ENCODE data around the gene LDLRAD3. TPM values are rescaled to one million over a fixed set of nuclear protein-coding genes. Genes with fewer than 3 reads are reported as not detected.

The LDLRAD3 gene
- total RNA-seq, 1 donor = 3.1 TPM

- Histone ChIP-seq H3K27me3 (ENCODE audit: insufficient read depth, low read length) (peaks cover 4% of the 10 kb centered on the region), H3K9me3 (ENCODE audit: low read depth, low read length) (peaks cover 14% of the 10 kb centered on the region), H3K4me1 (ENCODE audit: insufficient read depth, low read length) (no peaks in the 10 kb centered on the region), H3K4me3 (ENCODE audit: low read length) (no peak overlapping the region)
These were observed 276.1 kb downstream of the LDLRAD3 start for GRCh38 chr11:36219996-36220395.

- Histone ChIP-seq H3K27me3 (ENCODE audit: insufficient read depth, low read length) (peaks cover 4% of the 10 kb centered on the region), H3K4me1 (ENCODE audit: insufficient read depth, low read length) (no peaks in the 10 kb centered on the region), H3K4me3 (ENCODE audit: low read length) (no peak overlapping the region), H3K9me3 (ENCODE audit: low read depth, low read length) (peaks cover 14% of the 10 kb centered on the region)
These were observed 279.2 kb downstream of the LDLRAD3 start for GRCh38 chr11:36222831-36223635.

DNA sequence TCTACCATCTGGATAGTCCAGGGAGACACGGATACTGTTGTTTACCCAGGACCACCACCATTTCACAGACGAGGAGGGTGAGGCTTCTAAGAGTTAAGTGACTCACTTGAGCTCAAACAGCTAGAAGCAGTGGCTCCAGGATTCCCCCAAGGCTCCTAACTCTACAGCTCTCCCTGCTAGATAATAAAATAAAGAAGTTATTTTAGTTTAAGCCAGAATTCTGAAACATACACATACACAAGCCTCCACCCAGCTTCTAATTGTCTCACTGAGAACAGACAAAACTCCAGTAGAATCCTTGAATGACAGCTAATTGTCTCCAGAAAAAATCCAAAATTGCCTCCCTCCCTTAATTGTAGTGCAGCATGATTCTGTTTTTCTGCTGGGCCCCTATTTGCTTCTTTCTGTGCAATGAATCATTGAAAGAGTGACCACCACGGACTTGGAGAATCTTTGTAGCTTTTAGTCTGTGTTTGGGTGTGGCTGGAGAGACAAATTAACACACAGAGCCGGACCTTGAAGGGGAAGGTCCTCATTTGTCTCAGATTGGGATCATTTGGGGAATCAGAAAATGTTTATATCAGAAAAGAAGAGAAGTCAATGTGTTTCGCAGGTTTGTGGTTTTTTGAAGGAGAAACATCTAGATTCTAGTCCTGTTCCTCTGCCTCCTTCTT, 280.5 kb downstream of the LDLRAD3 start:
- Histone ChIP-seq H3K9me3 (ENCODE audit: low read depth, low read length) (peaks cover 13% of the 10 kb centered on the region), H3K4me1 (ENCODE audit: insufficient read depth, low read length) (no peaks in the 10 kb centered on the region), H3K4me3 (ENCODE audit: low read length) (no peak overlapping the region), H3K27me3 (ENCODE audit: insufficient read depth, low read length) (no peaks in the 10 kb centered on the region)

DNA sequence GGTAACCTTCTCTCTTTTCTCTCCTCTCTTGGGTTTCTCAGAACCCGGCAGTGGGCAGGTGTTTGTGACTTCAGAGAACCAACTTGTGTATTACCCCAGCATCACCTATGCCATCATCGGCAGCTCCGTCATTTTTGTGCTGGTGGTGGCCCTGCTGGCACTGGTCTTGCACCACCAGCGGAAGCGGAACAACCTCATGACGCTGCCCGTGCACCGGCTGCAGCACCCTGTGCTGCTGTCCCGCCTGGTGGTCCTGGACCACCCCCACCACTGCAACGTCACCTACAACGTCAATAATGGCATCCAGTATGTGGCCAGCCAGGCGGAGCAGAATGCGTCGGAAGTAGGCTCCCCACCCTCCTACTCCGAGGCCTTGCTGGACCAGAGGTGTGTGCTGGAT, 283.2 kb downstream of the LDLRAD3 start:
- no peaks in the 10 kb centered on the region for H3K4me1 ChIP-seq (ENCODE audit: insufficient read depth, low read length)
- no peaks in the 10 kb centered on the region for H3K27me3 ChIP-seq (ENCODE audit: insufficient read depth, low read length)
- no peaks in the 10 kb centered on the region for H3K9me3 ChIP-seq (ENCODE audit: low read depth, low read length)
- H3K4me3 ChIP-seq (ENCODE audit: low read length) = no peak overlapping the region

GRCh38 chr11:36228689-36229088, 284.8 kb downstream of the LDLRAD3 start:
- Histone ChIP-seq H3K27me3 (ENCODE audit: insufficient read depth, low read length) (peaks cover 3% of the 10 kb centered on the region), H3K9me3 (ENCODE audit: low read depth, low read length) (no peaks in the 10 kb centered on the region), H3K4me1 (ENCODE audit: insufficient read depth, low read length) (no peaks in the 10 kb centered on the region), H3K4me3 (ENCODE audit: low read length) (no peak overlapping the region)

DNA sequence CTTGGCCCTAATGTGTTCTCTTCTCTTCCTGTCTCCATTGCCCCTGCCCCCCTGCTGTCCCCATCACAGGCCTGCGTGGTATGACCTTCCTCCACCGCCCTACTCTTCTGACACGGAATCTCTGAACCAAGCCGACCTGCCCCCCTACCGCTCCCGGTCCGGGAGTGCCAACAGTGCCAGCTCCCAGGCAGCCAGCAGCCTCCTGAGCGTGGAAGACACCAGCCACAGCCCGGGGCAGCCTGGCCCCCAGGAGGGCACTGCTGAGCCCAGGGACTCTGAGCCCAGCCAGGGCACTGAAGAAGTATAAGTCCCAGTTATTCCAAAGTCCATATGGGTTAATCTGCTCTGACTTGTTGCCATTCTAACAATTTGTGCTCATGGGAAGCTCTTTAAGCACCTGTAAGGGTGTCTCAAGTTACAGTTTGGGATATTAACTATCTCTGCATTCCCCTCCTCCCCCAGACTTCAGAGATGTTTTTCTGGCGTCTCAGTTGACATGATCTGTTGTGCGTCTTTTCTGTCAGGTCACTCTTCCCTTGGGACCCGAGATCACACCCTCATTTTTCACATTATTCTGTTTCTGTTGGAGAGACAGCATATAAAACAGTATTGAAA, 285.3 kb downstream of the LDLRAD3 start:
- peaks cover 3% of the 10 kb centered on the region for H3K27me3 ChIP-seq (ENCODE audit: insufficient read depth, low read length)
- no peaks in the 10 kb centered on the region for H3K4me1 ChIP-seq (ENCODE audit: insufficient read depth, low read length)
- H3K4me3 ChIP-seq (ENCODE audit: low read length) = no peak overlapping the region
- no peaks in the 10 kb centered on the region for H3K9me3 ChIP-seq (ENCODE audit: low read depth, low read length)

DNA sequence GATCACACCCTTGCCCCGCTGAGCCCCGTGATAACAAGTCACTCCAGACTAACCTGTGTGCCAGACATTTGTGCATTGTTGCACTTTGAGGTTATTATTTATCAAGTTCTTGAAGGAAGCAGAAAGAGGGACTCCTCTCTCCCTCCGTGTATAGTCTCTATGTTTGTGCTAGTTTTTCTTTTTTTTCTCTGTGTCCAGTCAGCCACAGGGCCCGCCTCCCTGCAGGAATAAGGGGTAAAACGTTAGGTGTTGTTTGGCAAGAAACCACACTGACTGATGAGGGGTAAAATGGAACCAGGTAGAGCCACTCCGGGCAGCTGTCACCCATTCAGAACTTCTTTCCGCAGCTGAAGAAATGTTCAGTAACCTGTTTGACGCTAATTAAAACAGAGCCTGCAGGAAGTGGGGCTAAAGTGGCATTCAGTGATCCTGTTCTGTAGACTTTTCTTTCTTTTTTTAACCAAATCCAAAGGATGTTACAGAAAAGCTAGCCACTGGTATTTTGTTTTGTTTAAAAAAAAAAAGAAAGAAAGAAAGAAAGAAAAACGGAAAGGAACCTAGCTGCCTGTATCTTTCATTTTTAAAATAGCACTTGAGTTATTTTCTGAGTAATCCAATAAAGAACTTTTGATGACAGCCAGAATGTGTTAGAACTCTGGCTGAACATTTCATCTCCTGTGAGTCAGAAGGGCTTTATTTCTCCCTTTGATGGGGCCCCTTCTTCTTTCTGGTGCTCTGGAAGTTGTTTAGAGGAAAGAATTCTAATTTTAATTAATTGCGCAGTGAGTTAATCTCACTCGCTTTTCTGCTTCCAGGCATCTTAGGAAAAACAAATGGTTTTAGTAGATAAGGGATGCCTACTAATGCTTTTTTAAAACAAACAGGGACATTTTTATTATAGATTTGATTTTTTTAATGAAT, 287.2 kb downstream of the LDLRAD3 start:
- no peaks in the 10 kb centered on the region for H3K9me3 ChIP-seq (ENCODE audit: low read depth, low read length)
- H3K4me3 ChIP-seq (ENCODE audit: low read length) = no peak overlapping the region
- H3K4me1 ChIP-seq (ENCODE audit: insufficient read depth, low read length) = no peaks in the 10 kb centered on the region
- peaks cover 3% of the 10 kb centered on the region for H3K27me3 ChIP-seq (ENCODE audit: insufficient read depth, low read length)

DNA sequence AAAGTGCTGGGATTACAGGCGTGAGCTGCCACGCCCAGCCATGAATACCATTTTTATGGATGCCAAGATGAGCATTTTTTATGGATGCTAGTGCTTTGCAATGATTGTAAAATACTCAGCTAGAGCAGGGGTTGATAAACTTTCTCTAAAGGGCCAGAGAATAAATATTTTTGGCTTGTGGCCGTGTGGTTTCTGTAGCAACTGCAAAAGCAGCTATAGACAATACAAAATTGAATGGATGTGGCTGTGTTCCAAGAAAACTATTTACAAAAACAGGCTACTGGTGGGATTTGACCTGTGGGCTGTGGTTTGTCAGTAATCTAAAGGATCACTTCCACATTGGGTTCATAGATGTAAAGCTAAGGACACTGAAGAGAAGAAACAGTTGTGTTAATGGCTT, 289.3 kb downstream of the LDLRAD3 start:
- Histone ChIP-seq H3K9me3 (ENCODE audit: low read depth, low read length) (no peaks in the 10 kb centered on the region), H3K4me3 (ENCODE audit: low read length) (no peak overlapping the region), H3K27me3 (ENCODE audit: insufficient read depth, low read length) (peaks cover 3% of the 10 kb centered on the region), H3K4me1 (ENCODE audit: insufficient read depth, low read length) (no peaks in the 10 kb centered on the region)

DNA sequence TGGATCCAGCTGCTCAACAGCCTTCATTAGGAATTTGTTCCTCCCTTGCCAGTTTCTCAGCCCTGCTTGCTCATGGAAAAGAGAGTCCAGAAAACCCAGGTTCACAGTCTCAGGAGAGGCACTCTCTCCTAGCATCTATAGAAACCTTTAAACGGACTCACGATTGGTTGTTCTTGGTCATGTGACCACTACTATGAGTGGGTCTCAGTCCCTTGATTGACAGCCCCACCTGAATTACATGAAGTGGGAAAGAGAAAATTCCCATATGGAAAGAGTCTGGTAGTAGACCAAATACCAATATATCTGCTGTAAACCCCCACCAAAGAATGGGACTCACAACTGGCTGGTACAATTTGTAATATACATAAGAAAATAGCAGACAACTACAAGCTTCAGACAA, 291.0 kb downstream of the LDLRAD3 start:
- Histone ChIP-seq H3K9me3 (ENCODE audit: low read depth, low read length) (no peaks in the 10 kb centered on the region), H3K27me3 (ENCODE audit: insufficient read depth, low read length) (peaks cover 3% of the 10 kb centered on the region), H3K4me1 (ENCODE audit: insufficient read depth, low read length) (no peaks in the 10 kb centered on the region), H3K4me3 (ENCODE audit: low read length) (no peak overlapping the region)

DNA sequence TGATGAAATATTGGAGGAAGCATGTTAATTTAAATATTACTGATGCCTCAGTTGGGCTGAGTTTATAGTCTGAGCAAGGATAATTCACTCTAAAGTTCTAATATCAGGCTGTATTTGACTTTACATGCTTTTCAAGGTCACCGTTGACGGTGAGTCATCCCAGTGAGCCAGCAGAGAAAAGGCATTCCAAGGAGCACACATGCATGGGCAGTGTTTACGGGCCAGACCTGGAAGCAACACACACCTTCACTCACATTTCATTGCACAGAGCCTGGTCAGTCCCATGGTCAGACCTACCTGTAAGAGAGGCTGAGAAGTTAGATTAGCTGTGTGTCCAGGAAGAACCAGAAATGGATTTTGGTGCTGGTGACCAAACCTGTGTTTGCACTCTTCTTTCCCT, 291.9 kb downstream of the LDLRAD3 start:
- Histone ChIP-seq H3K27me3 (ENCODE audit: insufficient read depth, low read length) (peaks cover 3% of the 10 kb centered on the region), H3K4me1 (ENCODE audit: insufficient read depth, low read length) (no peaks in the 10 kb centered on the region), H3K9me3 (ENCODE audit: low read depth, low read length) (no peaks in the 10 kb centered on the region), H3K4me3 (ENCODE audit: low read length) (no peak overlapping the region)

DNA sequence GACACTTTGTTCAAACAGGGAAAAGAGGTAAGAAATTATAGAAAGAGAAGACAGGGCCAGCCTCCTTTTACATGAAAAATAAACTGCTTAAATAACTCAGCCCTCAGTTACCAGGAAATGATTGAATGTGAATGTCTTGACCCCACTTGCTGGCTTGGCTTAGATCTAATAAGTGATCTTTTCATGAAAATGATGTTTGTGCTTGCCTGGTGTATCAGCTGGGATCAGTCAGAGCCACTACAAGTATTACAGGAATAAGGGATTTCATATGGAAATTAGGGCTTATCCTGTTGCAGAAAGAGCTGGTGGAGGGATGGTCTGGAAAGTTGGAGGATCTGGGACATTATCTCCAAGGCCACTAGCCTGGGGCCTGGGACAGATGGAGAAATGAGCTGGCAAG, 293.5 kb downstream of the LDLRAD3 start:
- no peak overlapping the region for H3K4me3 ChIP-seq (ENCODE audit: low read length)
- H3K9me3 ChIP-seq (ENCODE audit: low read depth, low read length) = no peaks in the 10 kb centered on the region
- peaks cover 3% of the 10 kb centered on the region for H3K27me3 ChIP-seq (ENCODE audit: insufficient read depth, low read length)
- no peaks in the 10 kb centered on the region for H3K4me1 ChIP-seq (ENCODE audit: insufficient read depth, low read length)

- Histone ChIP-seq H3K27me3 (ENCODE audit: insufficient read depth, low read length) (no peaks in the 10 kb centered on the region), H3K4me1 (ENCODE audit: insufficient read depth, low read length) (no peaks in the 10 kb centered on the region), H3K9me3 (ENCODE audit: low read depth, low read length) (no peaks in the 10 kb centered on the region), H3K4me3 (ENCODE audit: low read length) (no peak overlapping the region)
These were observed 294.3 kb downstream of the LDLRAD3 start for GRCh38 chr11:36238036-36238631.

- Histone ChIP-seq H3K27me3 (ENCODE audit: insufficient read depth, low read length) (no peaks in the 10 kb centered on the region), H3K4me1 (ENCODE audit: insufficient read depth, low read length) (no peaks in the 10 kb centered on the region), H3K4me3 (ENCODE audit: low read length) (no peak overlapping the region), H3K9me3 (ENCODE audit: low read depth, low read length) (no peaks in the 10 kb centered on the region)
These were observed 295.0 kb downstream of the LDLRAD3 start for GRCh38 chr11:36238881-36239280.

DNA sequence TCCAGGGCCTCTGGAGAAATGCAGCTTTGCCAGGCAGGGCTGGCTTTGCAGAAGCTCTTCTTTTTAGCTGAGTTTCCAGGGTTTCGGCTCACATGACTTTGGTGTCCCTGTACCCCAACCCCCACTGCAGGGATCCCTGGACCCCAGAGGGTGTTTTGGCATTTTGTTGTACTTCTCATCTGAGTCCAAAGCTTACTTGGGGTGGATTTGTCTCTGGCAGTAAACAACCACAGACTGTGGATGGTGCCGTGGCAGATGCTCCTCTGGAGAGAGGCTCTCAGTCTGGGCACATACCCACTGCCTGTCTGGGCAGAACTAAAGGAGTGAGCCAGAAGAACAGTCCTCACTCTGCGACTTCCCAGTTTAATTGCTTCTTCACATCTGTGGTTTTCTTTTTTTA, 295.8 kb downstream of the LDLRAD3 start:
- Histone ChIP-seq H3K4me1 (ENCODE audit: insufficient read depth, low read length) (no peaks in the 10 kb centered on the region), H3K4me3 (ENCODE audit: low read length) (no peak overlapping the region), H3K27me3 (ENCODE audit: insufficient read depth, low read length) (no peaks in the 10 kb centered on the region), H3K9me3 (ENCODE audit: low read depth, low read length) (no peaks in the 10 kb centered on the region)

Measured in mononuclear cell (primary cell).